K562 (cell line): ENCODE data around the gene HSPB6. TPM values are rescaled to one million over a fixed set of nuclear protein-coding genes. Genes with fewer than 3 reads are reported as not detected.

Experiments
- ATAC-seq: fragments of 200-7000 bp; cut with Tn5 transposase; 3 replicates; pipeline ENCODE4 v1.9.1; 2020; ENCODE audit warnings: moderate library complexity
- BruUV-seq: library from RNA; stranded (reverse); fragments of 400-500 nt; replicated peaks from 2 replicates; lab custom pipeline; 2021; lab: Mats Ljungman, UMichigan
- CTCF ChIA-PET: fragments of 300-600 bp; formaldehyde crosslinking; extraction: SDS; loops from one replicate; lab custom pipeline; 2021; ENCODE audit warnings: low intra/inter-chr PET ratio; lab: Yijun Ruan, JAX
- POLR2A ChIA-PET: fragments of 300-600, 350-650 bp; sonication (Branson Sonifier 250); formaldehyde crosslinking; extraction: SDS; loops from one replicate; lab custom pipeline; 2021; ENCODE audit warnings: antibody characterized with exemption, inconsistent platforms; lab: Yijun Ruan, JAX
- DNase-seq, 4 experiments: peaks; one replicate each; pipeline versions ENCODE4 v3.0.0 to v3.0.0-alpha.2; 2011 to 2018; ENCODE audit warnings: low spot score in 3 of 4, mixed read lengths in 3 of 4; ENCODE audit errors: extremely low read depth in 1 of 4
- FAIRE-seq: peaks from 2 replicates; lab custom pipeline; 2011; peaks lifted over from hg19 to GRCh38; lab: Jason Lieb, UNC
- H2AFZ ChIP-seq: 2 replicates; pipeline ENCODE4 v1.6.0; 2011; ENCODE audit warnings: low read depth, low read length, control low read depth, inconsistent platforms
- H3K27ac ChIP-seq: fragments of 200-600 bp; 3 replicates; pipeline ENCODE4 v1.8.0; 2011; ENCODE audit warnings: low read depth, mild to moderate bottlenecking, control low read depth, inconsistent platforms, low read length, moderate library complexity, mixed read lengths; ENCODE audit errors: extremely low read depth
- H3K27me3 ChIP-seq, 2 experiments: fragments of 300-600 bp in 1 of 2; 2 replicates in 1 of 2; 3 replicates in 1 of 2; pipeline versions ENCODE4 v1.6.0 to v1.8.0; 2011; ENCODE audit warnings: inconsistent platforms in 2 of 2, low read length in 2 of 2, mild to moderate bottlenecking in 1 of 2, mixed read lengths in 1 of 2, moderate library complexity in 1 of 2; ENCODE audit not compliant: control insufficient read depth in 2 of 2, insufficient read depth in 2 of 2
- H3K36me3 ChIP-seq: fragments of 300-600 bp; 3 replicates; pipeline ENCODE4 v1.8.0; 2011; ENCODE audit warnings: mild to moderate bottlenecking, low read length, inconsistent platforms; ENCODE audit not compliant: control insufficient read depth, insufficient read depth
- H3K4me1 ChIP-seq, 2 experiments: fragments of 200-600 bp in 1 of 2; replicated peaks in 1 of 2; 2 replicates in 1 of 2; 3 replicates in 1 of 2; pipeline versions ENCODE4 v1.5.1 to v1.8.0; 2011; ENCODE audit warnings: inconsistent platforms in 2 of 2, low read length in 2 of 2, mild to moderate bottlenecking in 1 of 2, mixed read lengths in 1 of 2, moderate library complexity in 1 of 2; ENCODE audit not compliant: control insufficient read depth in 2 of 2, insufficient read depth in 2 of 2
- H3K4me2 ChIP-seq: 2 replicates; pipeline ENCODE4 v1.6.1; 2011; ENCODE audit warnings: low read length, control low read depth, inconsistent platforms, mixed read lengths; ENCODE audit not compliant: insufficient read depth
- H3K4me3 ChIP-seq: fragments of 200-600 bp; sonication (generic), shearing (Covaris generic); 2 replicates; pipeline ENCODE4 v1.5.1; 2016; ENCODE audit warnings: control low read depth, inconsistent platforms
- H3K79me2 ChIP-seq: fragments of 200-600 bp; 3 replicates; pipeline ENCODE4 v1.8.0; 2011; ENCODE audit warnings: low read length, inconsistent platforms; ENCODE audit not compliant: control insufficient read depth, insufficient read depth
- H3K9ac ChIP-seq, 2 experiments: 2 replicates each; pipeline versions ENCODE4 v1.6.0 to v1.6.1; 2011; ENCODE audit warnings: low read depth in 2 of 2, low read length in 2 of 2, control low read depth in 1 of 2, inconsistent platforms in 1 of 2, mild to moderate bottlenecking in 1 of 2, mixed read lengths in 1 of 2; ENCODE audit not compliant: insufficient read depth in 1 of 2
- H3K9me1 ChIP-seq: one replicate; pipeline ENCODE4 v1.6.0; 2011; ENCODE audit warnings: inconsistent platforms, mild to moderate bottlenecking, low read length, moderate library complexity; ENCODE audit not compliant: control insufficient read depth, insufficient read depth
- H3K9me3 ChIP-seq: replicated peaks from 2 replicates; pipeline ENCODE4 v1.5.1; 2011; ENCODE audit warnings: low read depth, low read length, inconsistent platforms; ENCODE audit not compliant: control insufficient read depth, insufficient read depth
- H4K20me1 ChIP-seq: replicated peaks from 2 replicates; pipeline ENCODE4 v1.6.1; 2011; ENCODE audit warnings: low read length, inconsistent platforms, mixed read lengths; ENCODE audit not compliant: control insufficient read depth, insufficient read depth
- MEF2A ChIP-seq: IDR thresholded peaks from 2 replicates; pipeline ENCODE4 v1.6.1; 2011; ENCODE audit warnings: low read depth, mild to moderate bottlenecking, low read length, moderate library complexity; ENCODE audit not compliant: control insufficient read depth
- NR2C1 ChIP-seq, 2 experiments: fragments of 450-650 bp; IDR thresholded peaks; 2 replicates each; pipeline ENCODE4 v1.6.1; 2017; ENCODE audit warnings: mild to moderate bottlenecking in 2 of 2, antibody characterized with exemption in 1 of 2, inconsistent platforms in 1 of 2, missing compliant biosample characterization in 1 of 2, missing genetic modification characterization in 1 of 2
- RBFOX2 ChIP-seq: fragments of 200-400 bp; formaldehyde crosslinking; IDR thresholded peaks from 2 replicates; pipeline ENCODE4 v1.6.1; 2017; ENCODE audit warnings: low read depth, mild to moderate bottlenecking, low read length, moderate library complexity
- WGBS: fragments of 100-300 bp; shearing (Covaris generic); methylation state at CpG from one replicate; pipeline ENCODE4 v1.1.6; 2016; ENCODE audit warnings: low coverage, mixed read lengths; ENCODE audit not compliant: insufficient coverage; ENCODE audit errors: missing lambda C conversion rate; 5-methylcytosine and 5-hydroxymethylcytosine counted together
- in situ Hi-C: fragments of 300-500 bp; cut with MboI; formaldehyde crosslinking; loops from 4 replicates; pipeline ENCODE4 v1.15.0; 2018; ENCODE audit warnings: inconsistent platforms, mixed read lengths
- intact Hi-C: fragments of 100-400 bp; cut with micrococcal nuclease; formaldehyde crosslinking; loops from 2 replicates; pipeline ENCODE4 v1.14.2; 2022
- polyA plus RNA-seq, 8 experiments: library from polyadenylated mRNA; depleted of rRNA in 4 of 8; stranded (reverse) in 5 of 8; unstranded in 3 of 8; fragments of >200 nt; fragmentation: Nextera tagmentation in 2 of 8; fragmentation: Illumina TruSeq in 1 of 8; extraction: Ambion mirVana in 2 of 8; extraction: Trizol in 1 of 8; gene quantifications; 2 replicates each; pipeline versions ENCODE4 v1.2.1 to v1.2.3, GENCODE V29; 2011 to 2014; ENCODE audit warnings: inconsistent platforms in 1 of 8, missing spikeins in 1 of 8
- total RNA-seq, 7 experiments: library from RNA; depleted of rRNA in 6 of 7; stranded (reverse); fragments of >200 nt in 6 of 7; fragmentation: Illumina TruSeq in 2 of 7; extraction: Trizol in 2 of 7; gene quantifications; 2 replicates each; pipeline versions ENCODE4 v1.2.1 to v1.2.3, GENCODE V29; 2011 to 2021; ENCODE audit warnings: low replicate concordance in 1 of 7

The HSPB6 gene
- total and polyA plus RNA-seq, 9 of the 15 experiments (the other 6 are each of a cell fraction or from before 2014, with no cell fraction given), result 0.55 TPM; not detected in 8

DNA sequence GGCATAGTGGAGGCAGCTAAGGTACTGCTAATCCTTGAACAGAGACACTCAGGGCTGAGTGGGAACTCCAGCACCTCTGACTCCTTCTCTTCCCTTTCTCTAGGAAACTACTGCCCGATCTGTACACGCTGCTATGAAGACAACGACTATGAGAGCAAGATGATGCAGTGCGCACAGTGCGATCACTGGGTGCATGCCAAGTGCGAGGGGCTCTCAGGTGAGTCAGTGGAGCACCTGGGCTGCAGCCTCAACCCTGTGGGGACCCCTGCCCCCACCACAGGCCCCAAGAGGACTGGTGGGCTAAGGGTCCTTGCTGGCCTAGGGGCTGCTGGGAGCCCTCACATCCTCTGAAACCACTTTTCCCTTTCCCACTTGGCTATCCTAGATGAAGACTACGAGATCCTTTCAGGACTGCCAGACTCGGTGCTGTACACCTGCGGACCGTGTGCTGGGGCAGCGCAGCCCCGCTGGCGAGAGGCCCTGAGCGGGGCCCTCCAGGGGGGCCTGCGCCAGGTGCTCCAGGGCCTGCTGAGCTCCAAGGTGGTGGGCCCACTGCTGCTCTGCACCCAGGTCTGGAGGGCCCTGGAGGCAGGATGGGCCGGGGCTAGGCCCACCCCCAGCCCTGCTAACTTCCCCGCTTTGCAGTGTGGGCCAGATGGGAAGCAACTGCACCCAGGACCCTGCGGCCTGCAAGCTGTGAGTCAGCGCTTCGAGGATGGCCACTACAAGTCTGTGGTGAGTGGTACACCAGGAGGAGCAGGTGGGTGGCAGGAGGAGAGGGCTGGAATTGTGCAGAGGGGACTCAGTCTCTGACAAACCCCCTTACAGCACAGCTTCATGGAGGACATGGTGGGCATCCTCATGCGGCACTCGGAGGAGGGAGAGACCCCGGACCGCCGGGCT lies 29.5 kb downstream of the HSPB6 start (continued):
- TF ChIP-seq MEF2A (no peak), RBFOX2 (peak; percentile 41)
- TF ChIP-seq, all 486 proteins: peak for 2

GRCh38 chr19:35725216-35725861 lies 31.5 kb downstream of the HSPB6 start:
- in situ Hi-C loops (no loop called here), intact Hi-C loops (no loop called here)
- no peaks in the 10 kb centered on the region for H3K9me1 ChIP-seq
- peaks cover 0 to 12% of the 10 kb centered on the region in 2 experiments; a peak in 1 of 5 replicates for H3K4me1 ChIP-seq
- H2AFZ ChIP-seq, result no peak overlapping the region
- no peak for DNase-seq
- H3K27ac ChIP-seq, result no peak overlapping the region
- BruUV-seq, result no TSS peak
- peak overlapping the region in 1 of 2 experiments; percentile 29; a peak in 1 of 4 replicates for H3K9ac ChIP-seq
- H3K4me2 ChIP-seq, result no peak overlapping the region
- no peak overlapping the region for H3K4me3 ChIP-seq
- H4K20me1 ChIP-seq, result 0 out of 2 replicates have a peak, but pooled peaks cover 2% of the 10 kb centered on the region
- FAIRE-seq, result no peak
- no peak for ATAC-seq
- peak; percentile 29 for TF ChIP-seq RBFOX2
- no peak for TF ChIP-seq NR2C1 (IDR thresholded peaks at IDR 0.05)
- no peak for TF ChIP-seq NR2C1 (tag; IDR thresholded peaks at IDR 0.05)
- H3K27me3 ChIP-seq, result no peaks in the 10 kb centered on the region
- peaks cover 95% of the 10 kb centered on the region; the same call in 2 of the 3 replicates for H3K36me3 ChIP-seq
- CTCF ChIA-PET, result no interaction called here
- POLR2A ChIA-PET, result interaction anchor here (0.6 to 3.2 kb wide), 3 partner anchors 15 to 215 kb away, joined by 3 to 19 read pairs (median 12); partner anchors contain the start of genes PSENEN and U2AF1L4
- peaks cover 9% of the 10 kb centered on the region for H3K79me2 ChIP-seq
- WGBS, result 96% methylated on average over 17 of the region's 23 CpGs
- no peaks in the 10 kb centered on the region for H3K9me3 ChIP-seq
